Measurements from ENCODE around the gene THAP4.
A peak's percentile ranks its signal among the peaks of the same experiment; 100 is the strongest.
"Not testable (repeated sequence)": the region's sequence is repeated elsewhere in the genome, so short reads cannot be mapped to it uniquely, and the experiment has no call there.

The THAP4 gene

DNA sequence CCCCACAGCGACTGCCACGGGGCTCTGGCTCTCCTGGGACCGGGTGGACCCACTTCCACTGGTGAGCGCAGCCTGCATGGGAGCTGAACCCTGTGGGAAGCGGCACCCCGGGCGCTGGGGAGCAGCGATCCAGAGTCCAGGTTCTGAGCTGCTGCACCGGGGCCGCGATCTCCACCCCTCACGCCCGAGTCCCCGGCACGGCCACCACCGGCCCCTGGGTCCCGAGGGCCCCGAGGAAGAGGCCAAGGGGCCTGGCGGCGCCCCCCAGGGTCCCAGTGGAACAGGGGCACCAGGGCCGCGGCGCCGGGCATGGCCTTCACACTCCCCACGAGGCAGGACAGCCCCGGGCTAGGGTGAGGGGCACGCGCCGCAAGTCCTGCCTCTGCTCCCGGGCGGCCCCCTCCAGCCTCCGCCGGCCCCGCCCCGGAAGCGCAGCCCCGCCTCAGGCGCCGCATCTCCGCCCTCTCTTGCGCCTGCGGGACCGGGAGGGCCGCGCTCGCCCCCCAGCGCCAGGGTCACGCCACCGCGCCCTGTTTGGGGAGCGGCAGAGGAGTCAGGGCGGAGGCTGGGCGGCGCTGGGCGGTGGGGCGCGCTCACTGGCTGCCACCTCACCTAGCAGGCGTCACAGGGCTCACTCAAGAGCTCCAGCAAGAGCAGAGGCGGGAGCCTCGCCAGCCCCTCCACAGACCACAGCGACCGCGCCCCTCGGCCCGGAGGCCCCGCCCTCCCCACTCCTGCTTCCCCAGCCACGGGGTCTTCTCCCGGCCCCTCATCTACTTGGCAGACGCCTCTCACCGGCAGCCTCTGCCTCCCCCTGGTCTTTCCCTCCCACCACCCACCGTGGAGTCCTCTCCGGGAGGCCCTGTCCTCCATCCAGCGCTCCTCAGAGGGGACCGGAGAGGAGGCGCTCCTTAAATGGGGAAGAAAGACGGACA is 26.8 kb downstream of the THAP4 start:
- DNase-seq: peak; percentile 91

DNA sequence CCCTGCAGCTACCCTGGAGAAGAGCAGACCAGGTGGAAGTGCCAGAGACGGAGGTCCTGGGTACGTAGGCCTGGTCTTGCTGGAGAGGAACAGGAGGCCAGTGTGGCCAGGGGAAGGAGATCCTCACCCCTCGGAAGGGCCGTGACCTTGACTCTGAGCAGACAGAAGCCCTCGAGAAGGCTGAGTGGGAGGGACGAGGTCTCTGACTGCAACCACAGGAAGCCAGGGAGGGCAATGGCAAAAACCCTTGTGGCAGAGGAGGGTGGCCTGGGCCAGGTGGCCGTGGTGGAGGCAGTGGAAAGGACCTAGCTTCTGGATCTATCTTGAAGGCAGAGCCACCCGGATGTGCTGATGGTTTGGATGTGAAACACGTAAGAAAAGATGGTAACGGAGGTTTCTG is 28.1 kb downstream of the THAP4 start:
- DNase-seq: no peak

DNA sequence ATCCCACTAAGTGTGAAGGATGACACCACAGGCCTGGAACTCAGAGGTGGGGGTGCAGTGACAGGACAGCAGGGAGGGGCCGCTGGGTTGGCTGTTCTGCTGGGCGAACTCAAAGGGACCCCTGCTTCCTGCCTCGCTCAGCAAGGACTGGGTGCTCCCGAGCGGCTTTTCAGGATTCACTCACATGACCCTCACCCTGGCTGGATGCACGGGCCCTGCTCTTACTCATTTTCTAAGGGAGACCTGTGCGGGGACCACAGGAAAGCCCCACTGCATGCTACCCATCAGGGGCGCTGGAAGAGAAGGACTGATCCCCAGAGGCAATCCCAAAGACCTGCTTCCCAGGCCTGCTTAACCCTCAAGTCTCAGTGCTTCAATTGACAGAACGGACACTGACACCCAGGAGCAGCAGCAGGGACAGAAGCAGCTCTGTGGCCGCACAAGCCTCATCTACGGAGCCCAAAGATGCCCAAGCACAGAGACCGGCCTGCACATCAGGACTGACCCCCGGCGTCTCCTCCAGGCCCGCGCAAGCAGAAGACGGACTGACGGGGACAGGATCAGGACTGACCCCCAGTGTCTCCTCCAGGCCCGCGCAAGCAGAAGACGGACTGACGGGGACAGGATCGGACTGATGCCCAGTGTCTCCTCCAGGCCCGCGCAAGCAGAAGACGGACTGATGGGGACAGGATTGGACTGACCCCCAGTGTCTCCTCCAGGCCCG is 29.6 kb downstream of the THAP4 start:
- no peak for DNase-seq

DNA sequence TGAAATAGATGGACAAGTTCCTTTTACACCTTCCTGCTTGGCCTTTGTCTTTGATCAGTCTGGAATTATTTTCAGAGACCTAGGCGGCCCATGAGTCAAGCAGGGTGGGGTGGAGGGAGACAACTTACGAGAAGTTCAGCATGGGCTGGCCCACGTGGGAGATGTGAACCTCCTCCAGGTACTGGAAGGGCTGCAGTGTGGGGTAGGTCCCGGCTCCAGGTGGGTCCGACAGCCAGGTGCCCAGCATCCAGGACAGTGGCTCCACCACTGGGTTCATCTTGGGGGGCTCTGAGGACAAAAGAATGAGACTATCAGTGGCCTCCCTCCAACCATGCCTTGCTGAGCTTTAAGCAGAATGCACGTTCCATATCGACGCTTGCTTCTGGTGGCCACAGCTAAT is 30.8 kb downstream of the THAP4 start:
- no peak for DNase-seq

DNA sequence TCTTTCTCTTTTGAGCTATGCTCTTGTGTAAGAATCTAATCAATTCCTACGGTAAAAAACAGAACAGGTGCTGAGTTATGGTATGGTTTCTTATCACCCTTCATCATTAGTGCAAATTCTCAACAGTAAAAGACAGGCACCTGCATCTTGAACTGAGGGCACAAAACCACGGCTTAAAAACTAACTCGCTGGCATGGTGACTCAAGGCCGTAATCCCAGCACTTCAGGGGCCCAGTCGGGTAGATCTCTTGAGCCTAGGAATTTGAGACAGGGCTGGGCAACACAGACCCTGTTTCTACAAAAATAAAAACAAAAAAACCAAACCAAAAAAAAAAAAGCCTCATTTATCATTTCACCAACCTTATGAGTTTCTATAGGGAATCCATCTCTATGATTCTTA is 33.3 kb downstream of the THAP4 start:
- no peak for DNase-seq

DNA sequence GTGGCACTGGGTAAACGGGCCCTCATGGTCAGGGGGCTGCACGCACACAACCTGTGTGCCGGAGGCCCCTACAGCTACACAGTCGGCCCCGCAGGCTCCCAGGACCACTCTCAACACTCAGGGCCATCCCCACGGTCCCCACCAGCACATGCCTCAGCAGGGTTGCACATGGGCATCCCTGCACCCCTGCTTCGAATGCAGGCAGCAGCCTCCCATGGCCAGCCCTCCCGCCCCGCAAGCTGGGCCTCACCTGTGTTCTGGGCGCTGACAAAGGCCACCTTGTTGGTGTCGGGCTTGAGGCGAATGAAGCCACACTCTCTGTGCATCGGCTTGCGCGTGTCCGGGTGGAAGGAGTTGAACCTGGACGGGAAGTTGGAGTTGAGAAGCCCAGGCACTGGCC is 34.2 kb downstream of the THAP4 start:
- DNase-seq: no peak

DNA sequence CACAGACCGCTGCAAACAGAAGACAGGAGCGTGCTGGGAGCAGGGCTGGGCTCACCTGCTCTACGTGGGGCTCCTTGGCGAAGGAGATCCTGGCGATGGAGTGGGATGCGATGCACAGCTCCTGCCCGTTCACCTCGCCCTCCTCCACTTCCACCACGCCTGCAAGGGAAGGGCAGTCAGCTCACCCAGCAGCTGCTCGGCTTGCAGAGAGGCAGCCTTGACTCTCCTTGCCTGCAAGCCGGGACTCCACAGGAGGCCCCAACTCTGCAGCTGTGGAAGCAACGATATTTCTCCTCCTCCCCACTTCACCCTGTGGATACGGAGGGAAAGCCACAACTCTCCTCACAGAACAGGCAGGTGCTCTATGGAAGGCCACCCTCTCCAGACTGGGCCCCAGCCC is 35.1 kb downstream of the THAP4 start:
- DNase-seq: no peak

DNA sequence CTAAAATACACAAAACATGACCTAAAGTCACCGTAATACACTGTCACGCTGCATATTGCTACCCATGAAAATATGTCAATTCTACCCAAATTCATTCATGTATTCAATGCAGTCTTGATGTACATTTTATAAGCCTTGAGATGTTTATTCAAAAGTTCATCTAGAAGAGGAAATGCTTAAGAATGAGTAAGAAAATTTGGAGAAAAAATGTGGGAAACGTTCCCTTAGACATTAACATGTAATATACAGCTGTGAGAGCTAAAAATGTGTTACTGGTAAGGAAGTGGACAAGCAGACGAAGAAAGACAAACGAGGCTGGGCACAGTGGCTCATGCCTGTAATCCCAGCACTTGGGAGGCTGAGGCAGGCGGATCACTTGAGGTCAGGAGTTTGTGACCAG is 37.3 kb downstream of the THAP4 start:
- DNase-seq: no peak

DNA sequence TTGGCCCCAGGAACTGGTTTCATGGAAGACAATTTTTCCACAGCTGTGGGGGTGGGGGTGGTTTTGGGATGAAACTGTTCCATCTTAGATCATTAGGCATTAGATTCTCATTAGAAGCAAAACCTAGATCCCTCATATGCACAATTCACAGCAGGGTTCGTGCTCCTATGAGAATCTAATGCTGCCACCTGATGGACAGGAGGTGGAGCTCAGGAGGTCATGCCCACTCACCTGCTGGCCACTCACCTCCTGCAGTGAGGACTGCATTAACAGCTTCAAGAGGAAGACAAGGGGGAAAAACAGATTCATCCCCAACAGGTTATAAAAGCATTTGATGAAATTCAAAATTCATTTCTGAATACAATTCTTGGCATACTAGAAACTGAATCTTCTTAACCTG is 38.5 kb downstream of the THAP4 start:
- DNase-seq: no peak

DNA sequence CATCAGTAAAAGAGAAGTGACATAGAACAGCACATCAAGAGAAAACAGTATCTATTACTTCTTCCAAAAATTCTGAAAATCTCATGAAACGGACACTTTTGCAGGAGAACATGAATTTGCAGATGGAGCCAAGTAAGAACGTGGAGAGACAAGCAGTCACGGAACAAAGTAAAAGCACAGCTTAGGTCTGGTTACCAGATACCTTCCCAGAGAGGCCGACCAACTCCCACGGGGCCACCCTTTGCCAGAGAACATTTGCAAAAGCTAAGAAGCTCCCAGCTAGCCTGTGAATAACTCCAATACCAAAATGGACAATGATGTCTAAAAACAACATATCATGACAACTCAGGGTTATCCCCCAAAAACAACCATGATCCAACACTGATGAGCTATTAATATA is 38.9 kb downstream of the THAP4 start:
- peak; percentile 4 for DNase-seq

DNA sequence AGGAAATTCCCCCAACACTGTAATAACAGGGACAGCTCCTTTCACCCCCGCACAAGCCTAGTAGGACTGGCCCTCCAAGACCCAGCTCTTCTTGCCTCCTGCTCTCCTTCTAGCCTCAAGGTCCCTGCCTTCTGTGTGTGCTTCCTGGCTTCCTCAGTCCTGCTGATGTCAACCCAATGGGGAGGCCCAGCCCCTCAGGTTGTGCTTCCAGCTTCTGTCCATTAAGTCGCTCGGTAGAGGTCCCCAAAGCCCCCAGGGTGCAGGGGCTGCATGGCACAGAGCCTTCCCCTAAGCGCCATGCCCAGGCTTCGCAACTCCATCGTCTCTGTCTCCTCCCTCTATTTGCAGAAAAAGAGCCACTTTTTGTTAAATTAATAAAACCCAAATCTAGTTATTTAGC is 39.4 kb downstream of the THAP4 start:
- DNase-seq: no peak

DNA sequence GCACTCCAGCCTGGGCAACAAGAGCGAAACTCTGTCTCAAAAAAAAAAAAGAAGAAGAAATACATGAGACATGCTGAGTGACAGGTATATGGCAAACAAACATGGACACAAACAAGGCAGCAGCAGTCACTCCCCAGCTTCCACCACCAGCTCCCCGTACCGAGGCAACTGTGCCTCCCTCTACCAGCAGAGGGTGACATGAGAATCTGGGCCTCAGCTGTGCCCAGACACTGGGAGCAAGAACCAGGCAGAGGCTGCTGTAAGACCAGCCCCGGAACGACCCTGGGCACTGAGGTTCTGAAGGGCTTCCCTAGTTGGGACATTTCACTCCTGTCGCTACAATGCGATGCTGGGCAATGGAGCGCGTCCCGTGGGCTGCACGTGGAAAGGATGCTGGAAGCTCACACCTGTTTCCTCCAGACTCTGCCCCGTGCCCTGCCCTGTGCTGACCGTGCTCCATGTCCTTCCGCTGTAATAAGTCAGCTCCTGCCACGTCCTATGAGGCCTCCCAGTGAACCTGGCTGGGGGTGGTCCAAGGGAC is 41.3 kb downstream of the THAP4 start:
- no peak for DNase-seq

DNA sequence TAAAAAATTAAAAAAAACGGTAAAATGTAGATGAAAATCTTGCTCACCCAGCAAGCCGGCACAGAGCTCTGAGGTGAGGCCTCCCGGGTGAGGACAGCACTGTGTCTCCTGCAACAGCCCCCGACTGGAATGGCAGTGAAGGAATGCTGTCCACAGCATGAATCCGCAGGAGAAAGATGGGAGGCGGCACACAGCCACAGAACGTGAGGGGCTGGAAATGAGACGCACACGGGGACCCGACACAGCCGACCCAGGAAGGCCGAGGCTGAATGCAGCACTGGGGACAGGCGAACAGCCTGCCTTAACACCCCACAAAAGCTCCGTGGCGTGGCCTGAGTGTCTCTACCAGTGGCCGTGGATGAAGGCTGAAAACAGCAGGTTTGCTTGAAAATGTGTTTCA is 43.7 kb downstream of the THAP4 start:
- DNase-seq: no peak

DNA sequence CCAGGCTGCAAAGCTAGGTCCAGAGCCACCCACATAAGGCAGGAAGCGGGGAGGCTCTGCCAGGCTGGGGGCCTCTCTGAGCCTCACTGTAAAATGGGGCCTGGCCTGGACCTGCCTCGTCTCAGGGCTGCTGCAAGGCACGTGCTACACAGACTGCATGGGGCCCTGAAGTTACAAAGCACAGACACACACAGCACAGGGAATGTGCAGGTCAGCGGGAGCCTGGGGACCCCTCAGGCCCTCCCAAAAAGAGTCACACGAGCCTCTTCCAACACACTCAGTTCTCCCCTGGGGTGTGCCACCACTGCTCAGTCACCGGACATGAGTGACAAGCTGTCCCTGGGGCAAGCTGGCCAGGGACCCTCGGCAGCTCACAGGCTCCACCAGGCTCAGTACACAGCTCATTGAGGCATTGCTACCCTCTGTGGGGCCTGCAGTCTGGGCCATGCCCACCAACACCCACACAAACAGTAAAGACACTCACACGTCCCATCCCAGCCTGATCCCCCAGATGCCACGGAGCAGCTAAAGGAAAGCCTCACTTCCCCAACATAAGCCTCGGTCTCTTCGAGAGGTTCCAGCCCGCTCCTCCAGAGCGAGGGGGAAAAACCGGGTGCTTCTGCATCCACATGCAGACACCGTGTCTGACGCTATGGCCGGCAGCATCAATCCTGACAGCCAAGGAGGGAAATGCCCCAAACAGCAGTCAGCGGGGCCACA is 44.7 kb downstream of the THAP4 start:
- DNase-seq: no peak

DNA sequence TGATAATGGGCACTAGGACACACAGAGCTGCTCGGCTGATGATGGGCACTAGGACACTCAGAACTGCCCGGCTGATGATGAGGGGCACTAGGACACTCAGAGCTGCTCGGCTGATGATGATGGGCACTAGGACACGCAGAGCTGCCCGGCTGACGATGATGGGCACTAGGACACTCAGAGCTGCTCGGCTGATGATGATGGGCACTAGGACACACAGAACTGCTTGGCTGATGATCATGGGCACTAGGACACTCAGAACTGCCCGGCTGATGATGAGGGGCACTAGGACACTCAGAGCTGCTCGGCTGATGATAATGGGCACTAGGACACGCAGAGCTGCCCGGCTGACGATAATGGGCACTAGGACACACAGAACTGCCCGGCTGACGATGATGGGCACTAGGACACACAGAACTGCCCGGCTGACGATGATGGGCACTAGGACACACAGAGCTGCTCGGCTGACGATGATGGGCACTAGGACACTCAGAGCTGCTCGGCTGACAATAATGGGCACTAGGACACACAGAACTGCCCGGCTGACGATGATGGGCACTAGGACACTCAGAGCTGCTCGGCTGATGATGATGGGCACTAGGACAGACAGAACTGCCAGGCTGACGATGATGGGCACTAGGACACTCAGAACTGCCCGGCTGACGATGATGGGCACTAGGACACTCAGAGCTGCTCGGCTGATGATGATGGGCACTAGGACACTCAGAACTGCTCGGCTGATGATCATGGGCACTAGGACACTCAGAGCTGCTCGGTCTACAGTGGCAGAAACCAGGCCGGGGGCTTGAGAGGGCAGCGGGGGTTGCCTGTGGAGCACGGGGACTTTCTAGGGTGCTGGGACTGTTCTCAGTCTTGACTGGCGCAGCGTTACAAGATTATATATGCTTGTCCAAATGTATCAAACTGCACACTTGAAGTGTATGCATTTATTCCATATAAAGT is 46.2 kb downstream of the THAP4 start:
- DNase-seq: not testable (repeated sequence)

DNA sequence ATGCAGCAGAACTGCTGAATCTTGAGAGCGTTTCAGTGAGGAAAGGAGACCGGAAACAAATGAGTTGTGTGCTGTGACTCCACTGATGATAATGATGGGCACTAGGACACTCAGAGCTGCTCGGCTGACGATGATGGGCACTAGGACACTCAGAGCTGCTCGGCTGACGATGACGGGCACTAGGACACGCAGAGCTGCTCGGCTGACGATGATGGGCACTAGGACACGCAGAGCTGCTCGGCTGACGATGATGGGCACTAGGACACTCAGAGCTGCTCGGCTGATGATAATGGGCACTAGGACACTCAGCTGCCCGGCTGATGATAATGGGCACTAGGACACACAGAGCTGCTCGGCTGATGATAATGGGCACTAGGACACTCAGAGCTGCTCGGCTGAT is 47.1 kb downstream of the THAP4 start:
- DNase-seq: not testable (repeated sequence)

DNA sequence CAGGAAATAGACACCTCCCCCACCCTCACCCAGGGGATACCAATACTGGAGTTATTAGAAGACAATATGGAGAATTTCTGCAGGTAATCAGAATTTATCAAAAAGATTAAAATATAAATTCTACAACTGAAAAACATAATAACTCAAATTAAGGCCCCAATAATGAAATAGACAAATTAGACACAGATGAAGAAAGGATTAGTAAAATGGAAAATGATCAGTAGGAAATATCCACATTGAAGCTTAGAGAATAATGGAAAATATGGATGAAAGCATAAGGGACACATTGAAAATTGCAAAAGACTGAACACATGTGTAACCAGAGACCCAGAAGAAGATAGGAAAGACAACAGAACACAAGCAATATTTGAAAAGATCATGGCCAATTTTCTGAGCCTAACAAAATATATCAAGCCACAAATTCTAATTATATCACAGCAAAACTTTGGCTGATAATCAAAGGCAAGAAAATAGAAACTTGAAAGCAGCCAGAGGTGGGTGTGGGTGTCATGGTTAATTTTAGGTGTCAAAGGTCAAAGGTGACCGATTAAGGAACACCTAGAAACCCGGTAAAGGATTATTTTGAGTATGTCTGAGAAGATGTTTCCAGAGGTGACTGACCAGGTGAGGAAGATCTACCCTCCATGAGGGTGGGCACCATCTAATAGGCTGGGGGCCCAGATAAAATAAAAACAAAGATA is 50.2 kb downstream of the THAP4 start:
- no peak for DNase-seq

DNA sequence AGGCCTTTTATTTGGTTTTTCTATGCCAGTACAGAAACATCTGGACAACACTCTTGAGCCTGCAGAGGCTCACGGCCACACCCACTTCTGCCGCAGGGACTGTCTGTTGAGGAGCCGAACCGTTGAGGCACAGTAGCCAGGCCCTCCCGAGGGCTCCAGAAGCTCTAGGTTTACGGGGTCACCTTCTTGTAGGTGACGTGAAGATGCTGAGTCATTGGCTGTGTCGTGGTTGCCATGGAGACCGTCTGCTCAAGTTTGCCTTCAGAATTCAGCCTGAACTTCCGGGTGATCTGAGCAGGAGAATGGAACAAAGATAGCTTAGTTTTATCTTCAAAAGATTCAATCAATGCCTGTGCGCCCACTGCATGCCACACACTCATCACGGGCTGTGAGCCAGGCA is 52.5 kb downstream of the THAP4 start:
- DNase-seq: no peak

DNA sequence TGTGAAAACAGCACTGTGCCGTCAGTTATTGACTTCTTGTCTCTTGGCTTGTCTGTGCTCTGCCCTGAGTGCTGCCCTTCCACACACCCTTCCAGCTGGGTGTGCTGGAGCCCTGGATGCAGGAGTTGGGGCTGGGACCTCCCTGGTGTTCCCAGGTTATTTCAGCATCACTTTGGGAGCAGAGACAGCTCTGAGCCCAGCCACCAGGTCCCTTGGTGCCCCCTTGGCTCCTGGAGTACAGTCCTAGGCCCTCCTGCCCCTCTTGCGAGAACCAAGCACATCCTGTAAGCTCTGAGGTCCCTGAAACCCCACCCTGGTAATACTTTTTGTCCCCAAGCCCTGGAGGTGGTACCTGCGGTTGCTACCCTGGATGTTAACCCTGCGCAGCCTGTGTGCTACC is 54.2 kb downstream of the THAP4 start:
- no peak for DNase-seq

DNA sequence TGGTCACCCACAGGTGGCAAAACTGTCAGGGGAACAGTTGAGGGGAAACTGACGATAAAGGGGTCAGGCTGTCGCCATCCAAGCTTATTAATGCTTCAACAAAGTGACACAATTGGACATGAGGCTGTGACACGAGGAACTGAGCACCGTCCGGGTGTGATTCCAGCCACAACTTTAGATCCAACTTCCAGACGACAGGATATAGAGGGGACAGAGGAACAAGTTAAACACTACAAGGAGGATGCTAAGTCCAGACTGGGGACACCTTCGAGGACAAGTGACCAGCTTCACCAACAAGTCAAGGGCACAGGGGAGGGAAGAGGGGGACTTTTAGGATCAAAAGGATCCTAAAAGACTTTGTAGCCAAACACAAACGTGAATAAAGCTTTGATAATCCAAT is 54.6 kb downstream of the THAP4 start:
- no peak for DNase-seq

DNA sequence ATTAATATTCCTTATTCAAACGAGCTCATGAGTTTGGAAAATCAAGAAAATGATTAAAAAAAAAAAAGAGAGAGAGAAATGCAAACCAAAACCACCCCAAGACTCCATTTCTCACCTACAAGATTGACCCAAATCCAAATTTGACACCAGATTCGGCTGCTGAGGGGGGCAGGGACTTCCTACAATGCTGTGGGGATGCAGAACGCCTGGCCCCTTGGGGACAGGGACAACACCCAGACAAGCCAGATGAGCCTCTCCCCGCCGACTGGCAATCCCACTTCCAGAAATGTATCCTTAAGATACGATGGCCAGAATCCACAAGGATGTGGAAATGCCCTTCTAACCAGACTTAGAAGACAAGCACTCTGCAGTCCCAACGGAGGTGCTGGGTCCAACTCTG is 57.7 kb downstream of the THAP4 start:
- DNase-seq: no peak
